ENCODE data around the gene STPG2. TPM values are rescaled to one million over a fixed set of nuclear protein-coding genes. Genes with fewer than 3 reads are reported as not detected.

The STPG2 gene
- total RNA-seq, result under 1 TPM in 2 of 4 donors, not detected in 2; 0.33 to 0.71 TPM
- under 1 TPM in 1 of 3 donors, not detected in 2; 0.06 TPM for polyA plus RNA-seq

- intact Hi-C loops (cut with DNase I), result loop anchor here (2.0 kb wide), 1 partner anchor 118 kb away; the partner anchor contains the start of gene RAP1GDS1
- peak within 1 kb of the TSS; percentile 53 to 70 (median 59) for H3K4me3 ChIP-seq
- peak; percentile 94 for DNase-seq
- H3K27me3 ChIP-seq, result no peaks in the 10 kb centered on the region
- H3K27ac ChIP-seq, result peak within 1 kb of the TSS; percentile 67 to 78 (median 76)
- TF ChIP-seq CTCF (IDR thresholded peaks at IDR 0.05) (no peak), POLR2A (IDR thresholded peaks at IDR 0.05) (peak; percentile 48 to 51), POLR2AphosphoS5 (IDR thresholded peaks at IDR 0.05) (peak; percentile 51 to 83 (median 74)), EP300 (IDR thresholded peaks at IDR 0.05) (no peak)
- peaks cover 0 to 9% (median 5%) of the 10 kb centered on the region in 4 donors for H3K4me1 ChIP-seq
- WGBS, 2 donors, result 7% methylated on average over 44 of the region's 44 CpGs
- no peaks in the 10 kb centered on the region for H3K36me3 ChIP-seq
- no peaks in the 10 kb centered on the region for H3K9me3 ChIP-seq
Observed at GRCh38 chr4:98143001-98143899, at the start of gene STPG2. Gene STPG2 (minus strand): TSS chr4:98143476.

- intact Hi-C loops (cut with DNase I), result no loop called here
- H3K36me3 ChIP-seq, result no peaks in the 10 kb centered on the region
- no peak overlapping the region for H3K27ac ChIP-seq
- no peak overlapping the region for H3K4me3 ChIP-seq
- no peaks in the 10 kb centered on the region for H3K4me1 ChIP-seq
- TF ChIP-seq POLR2A (IDR thresholded peaks at IDR 0.05), result no peak
- no peak for TF ChIP-seq CTCF (IDR thresholded peaks at IDR 0.05)
- TF ChIP-seq EP300 (IDR thresholded peaks at IDR 0.05), result no peak
- TF ChIP-seq POLR2AphosphoS5 (IDR thresholded peaks at IDR 0.05), result no peak
- no peak for DNase-seq
- no peaks in the 10 kb centered on the region for H3K27me3 ChIP-seq
- no peaks in the 10 kb centered on the region for H3K9me3 ChIP-seq
Observed at GRCh38 chr4:98185279-98185678, 42.0 kb upstream of the STPG2 start.

GRCh38 chr4:98181809-98182208 lies 38.5 kb upstream of the STPG2 start:
- no peaks in the 10 kb centered on the region for H3K9me3 ChIP-seq
- 47 to 68% methylated on average over 3 of the region's 3 CpGs for WGBS, 2 donors
- no peak for TF ChIP-seq POLR2A (IDR thresholded peaks at IDR 0.05)
- TF ChIP-seq EP300 (IDR thresholded peaks at IDR 0.05), result no peak
- no peak for TF ChIP-seq CTCF (IDR thresholded peaks at IDR 0.05)
- no peak for TF ChIP-seq POLR2AphosphoS5 (IDR thresholded peaks at IDR 0.05)
- H3K27ac ChIP-seq, result no peak overlapping the region
- no peaks in the 10 kb centered on the region for H3K36me3 ChIP-seq
- intact Hi-C loops (cut with DNase I), result no loop called here
- no peaks in the 10 kb centered on the region for H3K27me3 ChIP-seq
- H3K4me3 ChIP-seq, result no peak overlapping the region
- no peaks in the 10 kb centered on the region for H3K4me1 ChIP-seq
- DNase-seq, result no peak

GRCh38 chr4:98179951-98180350 lies 36.7 kb upstream of the STPG2 start:
- Histone ChIP-seq H3K9me3 (no peaks in the 10 kb centered on the region), H3K4me3 (no peak overlapping the region), H3K27ac (no peak overlapping the region), H3K36me3 (no peaks in the 10 kb centered on the region), H3K4me1 (no peaks in the 10 kb centered on the region), H3K27me3 (no peaks in the 10 kb centered on the region)
- DNase-seq, result no peak
- intact Hi-C loops (cut with DNase I), result no loop called here
- TF ChIP-seq CTCF (IDR thresholded peaks at IDR 0.05), result no peak
- TF ChIP-seq POLR2AphosphoS5 (IDR thresholded peaks at IDR 0.05), result no peak
- no peak for TF ChIP-seq POLR2A (IDR thresholded peaks at IDR 0.05)
- TF ChIP-seq EP300 (IDR thresholded peaks at IDR 0.05), result no peak
